ENCODE measurements around the gene AGBL1.

Gene AGBL1

GRCh38 chr15:86489981-86490380, 410.3 kb downstream of the AGBL1 start:
- no peak for FAIRE-seq
- no peak for DNase-seq (ENCODE audit: insufficient read length, low spot score)
- TF ChIP-seq CTCF (IDR thresholded peaks at IDR 0.05; ENCODE audit: insufficient read depth, missing control alignments): no peak

- TF ChIP-seq CTCF (IDR thresholded peaks at IDR 0.05; ENCODE audit: insufficient read depth, missing control alignments): no peak
- FAIRE-seq: no peak
- DNase-seq (ENCODE audit: insufficient read length, low spot score): no peak
Observed at GRCh38 chr15:86491118-86491517, 411.4 kb downstream of the AGBL1 start.

GRCh38 chr15:86493884-86494283, 414.2 kb downstream of the AGBL1 start:
- TF ChIP-seq CTCF (IDR thresholded peaks at IDR 0.05; ENCODE audit: insufficient read depth, missing control alignments): no peak
- FAIRE-seq: no peak
- DNase-seq (ENCODE audit: insufficient read length, low spot score): no peak

DNA sequence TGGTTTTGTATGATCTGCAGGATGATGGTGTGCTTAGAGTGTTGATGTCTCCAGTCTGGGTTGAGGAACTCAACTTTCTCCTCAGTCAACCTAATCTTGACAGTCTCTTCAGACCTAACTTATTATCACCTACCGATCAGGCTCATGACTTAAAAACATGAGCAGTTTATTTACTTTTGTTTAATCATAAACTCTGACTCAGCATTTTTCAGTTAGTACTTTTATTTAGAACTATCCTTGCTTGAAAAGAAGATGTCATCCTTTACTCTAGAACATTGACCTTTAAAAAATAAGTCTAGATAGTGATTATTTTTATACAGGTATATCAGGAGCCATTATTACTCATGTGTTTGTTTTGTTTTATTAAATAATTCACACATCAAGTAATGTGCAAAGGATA, 414.8 kb downstream of the AGBL1 start:
- DNase-seq (ENCODE audit: insufficient read length, low spot score): no peak
- no peak for FAIRE-seq
- no peak for TF ChIP-seq CTCF (IDR thresholded peaks at IDR 0.05; ENCODE audit: insufficient read depth, missing control alignments)

GRCh38 chr15:86502301-86502700, 422.6 kb downstream of the AGBL1 start:
- no peak for TF ChIP-seq CTCF (IDR thresholded peaks at IDR 0.05; ENCODE audit: insufficient read depth, missing control alignments)
- no peak for DNase-seq (ENCODE audit: insufficient read length, low spot score)
- no peak for FAIRE-seq

GRCh38 chr15:86505951-86506350, 426.3 kb downstream of the AGBL1 start:
- TF ChIP-seq CTCF (IDR thresholded peaks at IDR 0.05; ENCODE audit: insufficient read depth, missing control alignments): no peak
- FAIRE-seq (no peak), DNase-seq (ENCODE audit: insufficient read length, low spot score) (no peak)

DNA sequence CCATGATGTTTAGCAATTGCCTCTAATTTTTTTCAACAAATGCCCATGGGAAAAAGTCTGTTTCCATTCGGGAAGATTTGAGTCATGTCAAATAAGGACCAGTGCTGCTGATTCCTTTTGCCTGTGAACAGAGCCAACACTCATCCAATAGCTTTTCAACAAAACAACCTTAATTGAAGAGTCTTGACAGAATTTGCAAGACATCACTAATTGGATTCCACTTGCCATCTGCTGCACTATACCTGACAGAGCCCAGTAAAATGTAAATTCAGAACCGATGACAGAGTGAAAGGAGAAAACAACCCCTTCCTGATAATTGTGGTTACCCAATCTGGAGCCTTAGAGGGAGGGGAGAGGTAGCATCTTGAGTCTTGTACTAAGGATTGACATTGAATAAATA, 426.7 kb downstream of the AGBL1 start:
- DNase-seq (ENCODE audit: insufficient read length, low spot score) (no peak), FAIRE-seq (no peak)
- TF ChIP-seq CTCF (IDR thresholded peaks at IDR 0.05; ENCODE audit: insufficient read depth, missing control alignments): no peak
